ENCODE results near the gene TMEM116.

GRCh38 chr12:112018571-112019237 is 5.7 kb upstream of the TMEM116 start:
- TF ChIP-seq POLR2AphosphoS5 (IDR thresholded peaks at IDR 0.05) = no peak
- no peak for TF ChIP-seq CTCF (IDR thresholded peaks at IDR 0.05)
- no peak for TF ChIP-seq POLR2A (IDR thresholded peaks at IDR 0.05)
- no peak for TF ChIP-seq EP300 (IDR thresholded peaks at IDR 0.05)

All from sigmoid colon (tissue), 4 donors.